ENCODE results near the gene DDIT3. TPM values are rescaled to one million over a fixed set of nuclear protein-coding genes. Genes with fewer than 3 reads are reported as not detected.

The DDIT3 gene
- total RNA-seq, 1 experiment from 2014 or later: 14.1 TPM

DNA sequence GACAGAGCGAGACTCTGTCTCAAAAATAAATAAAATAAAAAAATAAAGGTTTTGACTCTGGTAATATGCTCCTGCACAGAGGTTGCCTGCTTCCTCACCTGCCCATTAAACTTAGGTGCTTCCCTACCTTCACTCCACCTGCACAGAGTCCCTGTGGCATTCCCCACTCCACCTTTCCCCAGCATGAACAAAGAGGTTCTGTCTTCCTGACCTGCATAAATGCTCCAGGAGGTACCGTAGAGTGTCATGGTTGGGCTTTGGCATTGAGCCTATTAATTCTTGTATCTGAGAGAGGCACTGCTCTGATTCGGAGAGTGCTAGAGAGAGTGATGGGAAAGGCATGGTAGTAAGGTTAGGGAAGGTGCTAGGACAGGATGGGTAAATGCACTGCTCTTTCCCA is 46.9 kb downstream of the DDIT3 start:
- H2BK12ac ChIP-seq (ENCODE audit: insufficient read length, low read depth, low read length): no peak overlapping the region
- H3K79me2 ChIP-seq (ENCODE audit: insufficient read depth, low read length): no peaks in the 10 kb centered on the region
- no peak overlapping the region for H3K4me3 Mint-ChIP-seq
- no peak overlapping the region for H2BK5ac ChIP-seq (ENCODE audit: insufficient read length, low read length)
- H4K8ac ChIP-seq (replicated peaks; ENCODE audit: insufficient read length, low read depth, low read length): no peak overlapping the region
- H3K4ac ChIP-seq (ENCODE audit: low read depth, low read length): no peak overlapping the region
- peaks cover 21 to 22% of the 10 kb centered on the region in 2 experiments for H3K4me1 Mint-ChIP-seq
- peaks cover 15% of the 10 kb centered on the region for H3K23me2 ChIP-seq (ENCODE audit: insufficient read length, low read depth, low read length, poor library complexity, severe bottlenecking)
- no peak overlapping the region for H3K9ac ChIP-seq (ENCODE audit: extremely low read depth, insufficient read length, low read length)
- H3K9me3 ChIP-seq (ENCODE audit: control insufficient read depth, low read depth, low read length): no peaks in the 10 kb centered on the region
- DNase-seq: no peak
- H2BK15ac ChIP-seq (ENCODE audit: low read depth, low read length): no peak overlapping the region
- H2BK20ac ChIP-seq (ENCODE audit: low read depth, low read length, poor library complexity, severe bottlenecking): no peak overlapping the region
- no peak overlapping the region for H2AK5ac ChIP-seq (ENCODE audit: insufficient read length, low read length)
- no peak overlapping the region for H3T11ph ChIP-seq (ENCODE audit: low read length)
- H3K4me2 ChIP-seq (ENCODE audit: insufficient read depth, insufficient read length, low read length): no peak overlapping the region
- H3K14ac ChIP-seq (ENCODE audit: insufficient read depth, low read length): no peak overlapping the region
- H2BK120ac ChIP-seq (ENCODE audit: low read depth, low read length, poor library complexity, severe bottlenecking): no peak overlapping the region
- H3K27ac Mint-ChIP-seq: no peak overlapping the region
- H4K91ac ChIP-seq (ENCODE audit: insufficient read length, low read depth, low read length): no peak overlapping the region
- no peaks in the 10 kb centered on the region; the same call in 1 of the 2 replicates for H3K4me1 ChIP-seq (ENCODE audit: insufficient read depth, low read length)
- peaks cover 3% of the 10 kb centered on the region for H4K20me1 ChIP-seq (ENCODE audit: control insufficient read depth, insufficient read depth, insufficient read length)
- H3K23ac ChIP-seq (ENCODE audit: insufficient read length, low read depth, low read length): no peak overlapping the region
- no peaks in the 10 kb centered on the region for H3K9me3 Mint-ChIP-seq
- peaks cover 73% of the 10 kb centered on the region for H3K27me3 Mint-ChIP-seq (ENCODE audit: low read depth)
- H3K36me3 Mint-ChIP-seq (ENCODE audit: insufficient read depth in 1 of 3, low read depth in 3 of 3): peaks cover 0 to 5% (median 5%) of the 10 kb centered on the region in 3 experiments; a peak in 3 of 7 replicates
- H3K79me1 ChIP-seq (ENCODE audit: insufficient read depth, low read depth, low read length, poor library complexity, severe bottlenecking): no peaks in the 10 kb centered on the region
- H3K27me3 ChIP-seq (ENCODE audit: insufficient read depth, low read length): peaks cover 37% of the 10 kb centered on the region
- WGBS (ENCODE audit: extremely low coverage, insufficient read length, low lambda C conversion rate): no CpG with 5 or more reads among the region's 3 CpGs
- TF ChIP-seq, protein P1, sequence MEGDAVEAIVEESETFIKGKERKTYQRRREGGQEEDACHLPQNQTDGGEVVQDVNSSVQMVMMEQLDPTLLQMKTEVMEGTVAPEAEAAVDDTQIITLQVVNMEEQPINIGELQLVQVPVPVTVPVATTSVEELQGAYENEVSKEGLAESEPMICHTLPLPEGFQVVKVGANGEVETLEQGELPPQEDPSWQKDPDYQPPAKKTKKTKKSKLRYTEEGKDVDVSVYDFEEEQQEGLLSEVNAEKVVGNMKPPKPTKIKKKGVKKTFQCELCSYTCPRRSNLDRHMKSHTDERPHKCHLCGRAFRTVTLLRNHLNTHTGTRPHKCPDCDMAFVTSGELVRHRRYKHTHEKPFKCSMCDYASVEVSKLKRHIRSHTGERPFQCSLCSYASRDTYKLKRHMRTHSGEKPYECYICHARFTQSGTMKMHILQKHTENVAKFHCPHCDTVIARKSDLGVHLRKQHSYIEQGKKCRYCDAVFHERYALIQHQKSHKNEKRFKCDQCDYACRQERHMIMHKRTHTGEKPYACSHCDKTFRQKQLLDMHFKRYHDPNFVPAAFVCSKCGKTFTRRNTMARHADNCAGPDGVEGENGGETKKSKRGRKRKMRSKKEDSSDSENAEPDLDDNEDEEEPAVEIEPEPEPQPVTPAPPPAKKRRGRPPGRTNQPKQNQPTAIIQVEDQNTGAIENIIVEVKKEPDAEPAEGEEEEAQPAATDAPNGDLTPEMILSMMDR (conservative IDR thresholded peaks at IDR 0.05): no peak
- H2AFZ ChIP-seq (ENCODE audit: low read length): no peak overlapping the region
- H3K27ac ChIP-seq (ENCODE audit: insufficient read length, low read depth, low read length): no peak overlapping the region
- H4K5ac ChIP-seq (ENCODE audit: insufficient read length, low read depth, low read length): no peak overlapping the region
- no peak overlapping the region for H3K18ac ChIP-seq (ENCODE audit: insufficient read length, low read depth, low read length)
- H3K56ac ChIP-seq (ENCODE audit: insufficient read length, low read depth, low read length): no peak overlapping the region

All from H9 (cell line).